Stimulated activated CD8-positive, alpha-beta memory T cell treated with anti-CD3 and anti-CD28 coated beads, Interleukin-12 subunit alpha, Interleukin-12 subunit beta, amount 100 ng/mL, for 24 hours (primary cell): Measurements from ENCODE around the gene PI4K2B.
"Not testable (repeated sequence)": the region's sequence is repeated elsewhere in the genome, so short reads cannot be mapped to it uniquely, and the experiment has no call there.

Source experiments
- DNase-seq: peaks from one replicate; pipeline ENCODE4 v3.0.0-alpha.2; 2020; ENCODE audit errors: extremely low read depth

Gene PI4K2B

DNA sequence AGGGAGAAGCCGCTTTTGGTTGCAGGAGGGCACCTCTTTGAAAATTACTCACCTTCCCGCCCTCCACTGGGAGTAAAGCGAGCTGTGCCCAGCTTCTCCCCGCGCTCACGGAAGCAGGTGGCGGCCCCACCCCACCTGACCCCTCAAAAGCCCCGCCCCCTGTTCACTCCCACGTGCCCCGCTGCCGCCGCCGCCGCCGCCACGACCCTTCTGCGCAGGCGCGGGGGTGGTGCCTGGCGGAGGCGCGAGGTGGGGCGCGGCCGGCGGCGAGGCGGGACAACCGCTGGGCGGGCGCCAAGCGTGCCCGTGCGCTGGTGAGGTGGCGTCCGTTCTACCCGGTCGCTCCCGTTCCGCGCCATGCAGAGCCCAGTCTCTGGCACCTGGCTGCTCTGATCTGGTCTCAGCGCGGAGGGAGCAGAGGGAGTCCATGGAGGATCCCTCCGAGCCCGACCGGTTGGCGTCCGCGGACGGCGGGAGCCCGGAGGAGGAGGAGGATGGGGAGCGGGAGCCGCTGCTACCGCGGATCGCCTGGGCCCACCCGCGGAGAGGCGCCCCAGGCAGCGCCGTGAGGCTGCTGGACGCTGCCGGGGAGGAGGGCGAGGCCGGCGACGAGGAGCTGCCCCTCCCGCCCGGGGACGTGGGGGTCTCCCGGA is at the start of gene PI4K2B:
Gene PI4K2B (plus strand): TSS at position 297 of the 653 bp plus-strand sequence. CDS start 131 bp downstream, at position 428.
- DNase-seq, result peak; percentile 86

DNA sequence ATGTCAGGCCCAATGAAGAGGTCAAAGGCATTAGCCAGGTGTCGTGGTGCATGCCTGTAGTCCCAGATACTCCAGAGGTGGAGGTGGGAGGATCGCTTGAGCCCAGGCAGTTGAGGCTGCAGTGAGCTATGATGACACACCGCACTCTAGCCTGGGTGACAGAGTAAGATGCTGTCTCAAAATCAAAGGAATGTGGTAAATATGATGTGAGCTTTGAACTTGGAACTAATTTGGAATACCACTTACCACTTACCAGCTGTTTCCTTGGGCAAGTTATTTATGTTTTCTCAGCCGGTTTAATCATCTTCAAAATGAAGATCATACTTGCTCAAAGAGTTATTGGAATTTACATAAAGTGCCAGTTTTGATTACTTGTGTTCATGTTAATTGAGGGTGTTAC is 49.8 kb upstream of the PI4K2B start:
- DNase-seq, result no peak

DNA sequence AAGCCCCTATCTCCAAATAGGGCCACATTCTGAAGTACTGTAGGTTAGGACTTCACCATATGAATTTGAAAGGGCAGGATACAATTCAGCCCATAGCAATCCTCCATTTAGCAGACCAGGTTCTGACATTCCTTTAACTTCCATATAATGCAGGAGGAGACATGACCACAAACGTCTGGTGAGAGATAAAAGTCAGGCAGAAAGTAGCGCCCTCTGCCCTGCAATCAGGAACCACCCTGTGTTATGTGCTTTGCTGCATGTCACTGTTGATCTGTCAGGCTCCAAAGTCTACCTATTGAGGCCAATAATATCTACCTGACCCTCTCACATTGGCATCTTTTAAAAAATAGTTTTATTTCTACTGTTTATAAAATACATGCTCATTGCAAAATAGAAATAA is 43.4 kb upstream of the PI4K2B start:
- no peak for DNase-seq

DNA sequence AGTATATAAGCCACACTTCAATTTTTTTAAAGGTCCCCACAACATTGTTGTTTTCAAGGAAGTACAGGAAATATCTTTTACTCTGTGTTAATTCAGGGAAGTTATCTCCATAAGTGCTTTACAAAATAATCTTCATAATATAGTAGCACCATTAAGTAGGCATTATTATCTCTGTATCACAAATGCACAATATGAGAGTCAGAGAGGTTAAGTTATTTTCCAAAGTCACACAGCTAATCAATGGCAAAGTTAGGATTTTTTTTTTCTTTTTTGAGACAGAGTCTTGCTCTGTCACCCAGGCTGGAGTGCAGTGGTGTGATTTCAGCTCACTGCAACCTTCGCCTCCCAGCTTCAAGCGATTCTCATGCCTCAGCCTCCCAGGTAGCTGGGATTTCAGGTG is 35.1 kb upstream of the PI4K2B start:
- no peak for DNase-seq

DNA sequence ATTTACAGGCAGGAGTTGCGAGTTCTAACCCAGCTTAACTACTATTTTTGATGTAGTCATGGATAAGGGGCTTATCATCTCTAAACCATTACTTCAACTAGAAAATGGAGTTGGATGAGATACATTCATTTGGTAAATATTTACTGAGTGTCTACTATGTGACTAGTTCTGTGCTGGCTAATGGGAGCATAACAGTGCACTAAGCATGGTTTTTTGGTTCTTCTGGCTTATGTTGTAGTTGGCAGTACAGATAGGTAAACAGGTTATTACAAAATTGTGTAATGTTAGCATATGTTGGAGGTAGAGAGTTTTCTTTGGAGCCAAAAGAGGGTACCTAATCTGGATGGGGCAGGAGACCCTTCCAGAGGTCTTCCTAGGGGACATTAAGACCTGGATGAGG is 25.8 kb upstream of the PI4K2B start:
- no peak for DNase-seq

DNA sequence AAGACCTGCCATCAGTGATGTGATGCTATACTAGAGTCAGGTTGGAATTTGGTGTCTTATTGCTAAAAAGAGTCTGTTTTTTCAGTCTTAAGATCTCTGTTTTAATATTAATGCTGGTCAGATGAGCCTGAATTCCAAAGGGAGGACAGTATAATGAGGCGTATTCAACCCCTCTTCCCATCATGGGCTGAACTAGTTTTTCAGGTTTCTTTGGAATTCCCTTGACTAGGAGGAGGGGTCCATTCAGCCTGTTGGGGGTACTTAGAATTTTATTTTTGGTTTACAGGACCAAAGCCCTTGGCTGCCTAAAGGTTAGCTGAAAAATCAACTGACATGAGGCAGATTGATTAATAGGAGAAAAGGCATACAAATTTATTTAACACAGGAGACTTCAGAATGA is 24.1 kb upstream of the PI4K2B start:
- no peak for DNase-seq

DNA sequence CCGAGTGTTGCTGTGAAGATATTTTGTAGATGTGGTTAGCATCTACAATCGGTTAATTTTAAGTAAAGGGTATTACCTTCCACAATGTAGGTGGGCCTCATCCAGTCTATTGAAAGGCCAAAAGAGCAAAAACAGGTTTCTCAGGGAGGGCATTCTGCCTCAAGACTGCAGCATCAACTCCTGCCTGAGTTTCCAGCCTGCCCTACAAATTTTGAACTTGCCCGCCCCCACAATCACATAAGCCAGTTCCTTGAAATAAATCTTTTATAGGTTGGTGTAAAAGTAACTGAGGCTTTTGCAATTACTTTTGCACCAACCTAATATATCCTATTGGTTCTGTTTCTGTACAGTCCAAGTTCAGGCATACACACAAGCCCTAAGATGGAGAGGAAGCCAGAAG is 22.1 kb upstream of the PI4K2B start:
- DNase-seq, result no peak

DNA sequence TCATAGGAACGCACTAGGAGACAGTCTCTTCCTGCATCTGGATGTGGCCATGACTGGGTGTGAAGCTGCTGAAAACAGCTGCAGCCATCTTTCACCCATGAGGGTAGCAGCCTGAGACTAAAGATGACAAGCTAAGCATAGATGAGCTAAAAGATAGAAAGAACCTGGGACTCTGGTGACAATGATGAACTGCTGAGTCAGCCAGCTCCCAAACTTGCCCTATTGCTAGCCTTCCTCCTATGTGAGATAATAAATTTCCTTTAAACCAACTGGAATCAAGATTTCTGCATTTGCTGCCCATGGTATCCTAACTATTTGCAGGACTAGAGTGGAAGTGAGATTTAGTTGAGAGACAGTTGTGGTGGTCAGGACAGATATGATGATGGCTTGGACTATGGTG is 21.0 kb upstream of the PI4K2B start:
- no peak for DNase-seq

DNA sequence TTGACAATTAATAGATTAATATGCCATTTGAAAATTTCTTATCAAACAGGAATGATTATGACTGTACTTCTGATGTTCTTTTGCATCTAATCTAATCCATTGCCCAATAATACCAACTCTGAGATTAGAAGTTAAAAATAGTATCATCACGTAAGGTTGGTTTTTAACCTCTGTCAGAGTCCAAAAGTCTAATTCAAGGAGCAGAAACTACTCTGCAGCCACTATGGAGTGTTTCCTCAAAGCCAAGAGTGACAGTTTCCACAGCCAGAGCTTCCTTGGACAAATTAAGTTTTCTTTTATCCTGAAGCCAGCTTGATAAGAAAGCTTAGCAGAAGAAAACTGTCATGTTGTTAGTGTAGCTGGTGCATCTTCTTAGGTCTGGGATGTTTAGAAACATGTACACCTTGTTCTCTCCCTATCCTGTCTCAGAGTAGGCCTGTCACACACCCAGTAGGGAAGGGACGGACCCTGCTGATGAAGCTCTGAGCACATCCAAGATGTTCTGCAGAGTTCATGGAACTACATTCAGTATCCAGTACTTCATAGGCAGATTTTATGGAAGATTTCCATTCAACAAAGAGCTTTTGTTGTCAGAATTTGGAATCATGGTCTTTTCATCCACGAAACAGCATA is 20.4 kb upstream of the PI4K2B start:
- DNase-seq, result no peak

DNA sequence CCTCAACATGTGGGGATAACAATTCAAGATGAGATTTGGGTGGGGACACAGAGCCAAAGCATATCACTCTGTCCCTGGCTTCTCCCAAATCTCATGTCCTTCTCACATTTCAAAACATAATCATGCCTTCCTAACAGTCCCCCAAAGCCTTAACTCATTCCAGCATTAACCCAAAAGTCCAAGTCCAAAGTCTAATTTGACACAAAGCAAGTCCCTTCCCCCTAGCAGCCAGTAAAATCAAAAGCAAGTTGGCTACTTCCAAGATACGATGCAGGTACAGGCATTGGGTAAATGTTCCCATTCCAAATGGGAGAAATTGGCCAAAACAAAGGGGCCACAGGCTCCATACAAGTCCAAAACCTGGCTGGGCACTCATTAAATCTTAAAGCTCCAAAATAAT is 19.1 kb upstream of the PI4K2B start:
- not testable (repeated sequence) for DNase-seq

DNA sequence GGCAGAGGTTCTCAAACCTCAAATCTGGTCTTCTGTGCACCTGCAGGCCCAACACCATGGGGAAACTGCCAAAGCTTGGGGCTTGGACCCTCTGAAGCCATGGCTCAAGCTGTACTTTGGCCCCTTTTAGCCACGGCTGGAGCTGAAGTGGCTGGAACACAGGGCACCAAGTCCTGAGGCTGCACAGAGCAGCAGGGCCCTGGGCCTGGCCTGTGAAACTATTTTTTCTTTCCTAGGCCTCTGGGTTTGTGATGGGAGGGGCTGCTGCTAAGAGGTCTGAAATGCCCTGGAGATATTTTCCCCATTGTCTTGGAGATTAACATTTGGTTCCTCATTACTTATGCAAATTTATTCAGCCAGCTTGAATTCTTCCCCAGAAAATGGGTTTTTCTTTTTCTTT is 18.3 kb upstream of the PI4K2B start:
- DNase-seq, result no peak

DNA sequence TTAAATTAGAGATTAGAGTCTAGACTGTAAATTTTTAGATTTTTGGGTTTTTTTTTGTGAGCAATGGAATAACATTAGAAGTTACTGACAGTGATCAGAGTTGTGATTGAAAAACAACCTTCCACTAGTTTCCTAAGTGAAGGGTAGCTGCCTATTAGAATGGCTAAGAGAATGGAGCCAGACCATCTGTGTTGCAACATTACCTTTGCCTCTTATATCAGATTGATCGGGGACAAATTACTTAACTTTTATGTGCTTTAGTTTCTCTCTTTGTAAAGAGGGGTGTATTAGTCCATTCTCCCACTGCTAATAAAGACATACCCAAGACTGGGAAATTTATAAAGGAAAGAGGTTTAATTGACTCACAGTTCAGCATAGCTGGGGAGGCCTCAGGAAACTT is 12.5 kb upstream of the PI4K2B start:
- DNase-seq, result no peak

DNA sequence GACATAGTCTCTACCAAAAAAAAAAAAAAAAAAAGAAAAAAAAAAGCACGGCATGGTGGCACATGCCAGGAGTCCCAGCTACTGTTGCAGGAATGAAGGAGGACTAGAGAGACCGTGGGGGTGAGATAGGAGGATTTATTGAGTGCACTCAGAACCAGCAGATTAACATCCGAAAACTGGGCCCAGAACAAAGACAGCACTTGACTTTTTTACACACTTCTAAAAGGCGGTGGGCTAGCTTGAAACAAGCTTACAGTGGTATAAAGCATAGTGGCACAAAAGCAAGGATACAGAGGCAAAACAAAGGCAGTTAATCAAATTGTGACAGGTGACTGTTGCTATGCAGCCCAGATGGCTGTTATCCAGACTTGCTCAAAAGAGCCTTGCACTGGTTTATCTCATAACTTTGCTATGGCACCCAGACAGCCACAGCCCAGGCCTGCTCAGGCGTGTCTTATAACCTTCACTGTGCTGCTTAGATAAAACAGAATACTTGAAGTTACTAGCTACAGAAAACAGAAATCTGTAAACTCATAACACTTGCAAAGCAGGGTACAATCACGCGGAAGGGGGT is 9.9 kb upstream of the PI4K2B start:
- DNase-seq, result no peak

DNA sequence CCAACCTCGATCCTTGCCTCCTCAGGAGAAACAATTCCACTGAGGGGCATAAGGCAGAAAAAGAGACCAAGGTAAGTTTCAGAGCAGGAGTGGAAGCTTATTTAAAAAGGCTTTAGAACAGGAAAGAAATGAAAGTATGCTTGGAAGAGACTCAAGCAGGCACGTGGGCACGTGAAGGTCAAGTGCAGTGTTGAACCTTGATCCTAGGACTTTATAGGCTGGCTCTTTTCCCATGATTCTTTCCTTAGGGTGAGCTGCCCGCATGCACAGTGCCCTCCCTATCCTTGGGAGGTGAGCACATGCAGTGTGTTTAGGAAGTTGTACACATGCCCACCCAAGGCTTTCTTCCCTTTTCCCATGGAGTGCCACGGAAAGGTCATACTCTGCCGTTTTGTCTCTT is 4.0 kb upstream of the PI4K2B start:
- no peak for DNase-seq

DNA sequence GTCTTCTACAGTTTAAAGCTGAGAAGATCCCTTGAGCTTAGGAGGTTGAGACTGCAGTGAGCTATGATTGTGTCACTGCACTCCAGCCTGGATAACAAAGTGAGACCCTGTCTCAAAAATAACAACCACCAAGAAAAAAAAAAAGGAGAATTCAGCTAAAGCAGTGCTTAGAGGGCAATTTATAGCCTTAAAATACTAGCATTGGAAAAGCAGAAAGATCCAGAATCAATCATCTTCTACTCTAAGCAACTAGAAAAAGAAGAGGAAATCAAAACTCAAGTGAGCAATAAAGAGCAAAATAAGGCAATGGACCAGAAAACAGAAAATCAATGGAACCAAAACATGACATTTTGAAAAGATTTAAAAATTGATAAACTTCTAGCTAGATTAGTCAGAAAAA is 639 bp upstream of the PI4K2B start:
- no peak for DNase-seq

DNA sequence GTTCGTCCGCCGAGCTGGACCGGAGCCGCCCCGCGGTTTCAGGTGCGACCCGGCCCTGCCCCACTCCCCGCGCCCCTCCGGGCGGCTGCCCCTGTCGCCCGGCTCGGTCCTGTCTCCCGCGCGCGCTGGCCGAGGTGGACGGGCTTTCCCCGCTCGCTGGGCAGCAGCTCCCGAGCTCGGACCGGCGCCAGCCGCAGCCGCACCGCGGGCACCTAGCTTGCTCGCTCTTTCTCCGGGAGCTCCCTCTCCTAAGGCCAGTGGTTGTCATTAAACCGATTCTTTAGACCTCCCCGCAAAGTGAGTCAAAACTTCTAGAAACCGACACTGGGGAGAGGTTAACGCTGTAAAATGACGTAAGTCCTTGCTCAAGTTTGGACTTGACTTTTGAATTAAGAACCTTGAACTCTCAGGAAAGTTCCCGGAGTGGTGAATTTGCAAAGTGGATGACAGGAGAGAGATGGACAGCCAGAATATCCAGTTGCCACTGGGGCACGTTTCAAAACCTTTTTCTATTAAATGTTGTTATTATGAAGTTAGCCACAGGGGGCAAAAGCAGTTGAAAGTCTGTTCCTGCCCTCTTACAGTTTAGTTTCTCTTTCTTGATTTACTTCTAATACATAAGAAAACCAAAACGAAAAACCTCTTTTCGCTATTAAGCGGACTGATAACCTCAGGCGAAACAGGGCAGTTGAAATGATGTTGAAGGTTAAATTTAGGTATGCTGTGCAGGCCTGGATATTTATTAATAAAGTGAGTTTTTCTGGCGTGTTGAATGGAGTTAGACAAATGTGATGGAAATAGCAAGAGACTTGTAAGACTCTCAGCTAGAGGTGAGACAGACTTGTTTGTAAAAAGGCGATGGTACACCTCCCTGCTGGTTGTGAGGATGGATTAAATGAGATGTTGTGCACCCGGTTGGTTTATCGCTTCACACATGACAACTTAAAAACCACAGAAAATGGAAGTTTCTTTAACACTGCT is 847 bp downstream of the PI4K2B start:
- DNase-seq, result no peak

DNA sequence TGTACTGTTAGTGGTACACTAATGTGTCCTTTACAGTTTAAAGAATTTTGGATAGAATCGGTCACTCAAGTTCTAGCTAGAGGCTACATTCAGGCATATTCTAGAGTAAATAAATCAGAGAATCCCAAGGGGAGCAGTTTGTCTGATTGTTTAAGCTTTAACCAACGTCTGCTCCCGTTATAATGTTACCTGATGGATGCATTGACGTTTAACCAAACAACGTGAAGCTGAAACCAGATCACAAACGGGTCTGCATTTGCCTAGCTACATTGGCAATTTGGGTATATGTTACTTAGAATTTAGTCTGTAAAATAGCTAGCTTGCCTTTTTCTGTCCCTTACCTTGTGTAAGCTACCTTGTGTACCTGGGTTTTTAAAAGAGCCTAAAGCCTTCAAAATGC is 1.6 kb downstream of the PI4K2B start:
- no peak for DNase-seq

DNA sequence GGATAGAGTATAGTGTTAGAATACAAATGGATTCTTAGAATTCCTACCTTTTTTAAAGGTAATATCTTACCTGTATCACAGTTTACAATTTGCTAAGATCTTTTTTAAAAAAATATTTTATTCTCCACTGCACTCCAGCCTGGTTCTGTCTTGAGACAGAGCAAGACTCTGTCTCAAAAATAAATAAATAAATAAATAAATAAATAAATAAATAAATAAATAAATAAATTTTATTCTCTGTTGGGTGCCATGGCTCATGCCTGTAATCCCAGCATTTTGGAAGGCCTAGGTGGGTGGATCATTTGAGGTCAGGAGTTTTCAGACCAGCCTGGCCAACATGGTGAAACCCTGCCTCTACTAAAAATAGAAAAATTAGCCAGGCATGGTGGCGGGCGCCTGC is 2.2 kb downstream of the PI4K2B start:
- not testable (repeated sequence) for DNase-seq

DNA sequence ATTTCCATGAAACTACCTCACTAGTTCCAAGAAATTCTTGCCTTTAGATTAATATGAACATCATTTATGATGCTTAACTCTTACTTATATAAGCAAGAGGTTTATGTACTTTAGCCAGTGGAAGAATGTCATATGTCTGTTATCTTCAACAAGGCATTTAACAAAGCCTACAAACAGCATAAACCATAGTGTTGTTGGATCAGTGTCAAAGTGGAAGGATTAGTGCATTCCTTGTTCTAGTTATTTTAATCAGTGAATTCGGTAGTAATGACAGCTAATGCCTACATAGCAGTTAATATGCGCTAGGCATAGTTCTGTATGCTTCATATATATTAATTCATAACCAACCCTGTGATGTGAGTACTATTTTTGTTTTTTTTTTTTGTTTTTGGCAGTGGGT is 3.1 kb downstream of the PI4K2B start:
- DNase-seq, result no peak

DNA sequence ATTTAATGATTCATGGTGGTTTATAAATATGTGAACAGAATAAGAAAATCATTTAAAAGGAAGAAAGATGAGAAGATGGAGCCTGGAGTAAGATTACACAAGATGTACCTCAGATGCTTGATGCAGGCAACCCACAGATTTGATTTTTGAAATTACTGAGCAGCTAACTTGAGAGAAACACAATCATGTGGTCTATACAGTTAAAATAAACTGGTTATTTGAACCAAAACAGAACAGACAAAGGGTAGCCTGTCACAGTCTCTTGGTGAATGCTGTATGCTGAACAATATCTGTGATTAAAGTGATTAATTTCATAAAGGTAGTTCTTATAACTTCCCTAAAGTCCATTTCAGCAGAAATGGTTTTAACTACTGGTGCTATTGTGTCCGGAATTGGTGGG is 4.2 kb downstream of the PI4K2B start:
- DNase-seq, result no peak

DNA sequence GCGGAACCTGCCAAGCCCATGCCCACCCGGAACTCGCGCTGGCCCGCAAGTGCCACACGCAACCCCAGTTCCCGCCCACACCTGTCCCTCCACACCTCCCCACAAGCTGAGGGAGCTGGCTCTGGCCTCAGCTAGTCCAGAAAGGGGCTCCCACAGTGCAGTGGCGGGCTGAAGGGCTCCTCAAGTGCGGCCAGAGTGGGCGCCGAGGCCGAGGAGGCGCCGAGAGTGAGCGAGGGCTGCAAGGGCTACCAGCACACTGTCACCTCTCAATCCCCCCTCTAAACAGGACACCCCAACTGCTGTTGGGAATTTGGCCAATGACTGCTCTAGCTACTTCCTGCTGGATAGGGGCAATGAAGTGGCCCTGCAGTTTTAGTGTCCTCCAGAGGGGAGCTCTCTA is 5.7 kb downstream of the PI4K2B start:
- not testable (repeated sequence) for DNase-seq

DNA sequence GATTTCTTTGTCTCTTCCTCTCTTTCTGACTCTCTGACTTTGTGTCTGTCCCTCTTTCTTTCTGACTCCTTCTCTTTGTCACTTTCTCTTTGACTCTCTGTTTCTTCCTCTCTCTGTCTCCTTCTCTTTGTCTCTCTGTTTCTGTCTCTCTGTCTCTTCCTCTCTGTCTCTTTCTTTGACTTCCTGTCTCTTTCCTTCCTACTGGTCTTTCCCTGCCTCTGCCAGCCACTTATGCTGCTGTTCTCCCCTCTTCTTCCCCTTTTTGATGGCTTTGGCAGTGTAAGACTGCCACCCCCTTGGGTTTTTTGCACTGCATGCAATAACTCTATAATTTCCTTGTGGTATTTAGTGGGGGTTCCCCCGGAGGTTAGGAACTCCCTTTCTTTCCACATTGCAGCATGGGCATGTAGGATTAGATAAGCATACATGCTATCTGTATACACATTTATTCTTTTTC is 6.9 kb downstream of the PI4K2B start:
- not testable (repeated sequence) for DNase-seq
